ENCODE measurements around the gene PML. TPM values are rescaled to one million over a fixed set of nuclear protein-coding genes. Genes with fewer than 3 reads are reported as not detected.

The PML gene
- total RNA-seq, 1 donor from 2014 or later = 78.9 TPM

- TF ChIP-seq CTCF (conservative IDR thresholded peaks at IDR 0.05; ENCODE audit: low read depth, low read length) = no peak
- DNase-seq (ENCODE audit: low read depth) = no peak
- no peak overlapping the region for H3K4me3 ChIP-seq (ENCODE audit: low read depth, low read length)
Measured at GRCh38 chr15:74035121-74036017, 40.9 kb downstream of the PML start.

GRCh38 chr15:74036271-74037170, 42.0 kb downstream of the PML start:
- no peak for DNase-seq (ENCODE audit: low read depth)
- H3K4me3 ChIP-seq (ENCODE audit: low read depth, low read length) = no peak overlapping the region
- TF ChIP-seq CTCF (conservative IDR thresholded peaks at IDR 0.05; ENCODE audit: low read depth, low read length) = peak; percentile 63

- DNase-seq (ENCODE audit: low read depth) = no peak
- no peak overlapping the region for H3K4me3 ChIP-seq (ENCODE audit: low read depth, low read length)
- TF ChIP-seq CTCF (conservative IDR thresholded peaks at IDR 0.05; ENCODE audit: low read depth, low read length) = no peak
Measured at GRCh38 chr15:74037171-74038117, 42.9 kb downstream of the PML start.

GRCh38 chr15:74038707-74039655, 44.5 kb downstream of the PML start:
- no peak for TF ChIP-seq CTCF (conservative IDR thresholded peaks at IDR 0.05; ENCODE audit: low read depth, low read length)
- no peak overlapping the region for H3K4me3 ChIP-seq (ENCODE audit: low read depth, low read length)
- no peak for DNase-seq (ENCODE audit: low read depth)

GRCh38 chr15:74039656-74040010, 45.1 kb downstream of the PML start:
- no peak for DNase-seq (ENCODE audit: low read depth)
- TF ChIP-seq CTCF (conservative IDR thresholded peaks at IDR 0.05; ENCODE audit: low read depth, low read length) = no peak
- no peak overlapping the region for H3K4me3 ChIP-seq (ENCODE audit: low read depth, low read length)

All from epithelial cell of proximal tubule (primary cell).